GM12801 (cell line): ENCODE data around the gene NPBWR2.

Experiments used
- CTCF ChIP-seq: IDR thresholded peaks from one replicate; pipeline ENCODE4 v1.5.1; 2011; ENCODE audit warnings: control low read depth; ENCODE audit not compliant: insufficient read length; ENCODE audit errors: extremely low read depth

NPBWR2 gene

GRCh38 chr20:64067005-64067632 lies 40.2 kb downstream of the NPBWR2 start:
- no peak for TF ChIP-seq CTCF

- TF ChIP-seq CTCF, result no peak
Observed at GRCh38 chr20:64065974-64066343, 41.4 kb downstream of the NPBWR2 start.

GRCh38 chr20:64065062-64065973 lies 42.0 kb downstream of the NPBWR2 start:
- TF ChIP-seq CTCF, result no peak

GRCh38 chr20:64064145-64064698 lies 43.1 kb downstream of the NPBWR2 start:
- no peak for TF ChIP-seq CTCF

- TF ChIP-seq CTCF, result no peak
Observed at GRCh38 chr20:64063389-64064144, 43.8 kb downstream of the NPBWR2 start.

GRCh38 chr20:64062596-64063388 lies 44.6 kb downstream of the NPBWR2 start, which contains the start of gene TCEA2:
TSS of gene TCEA2 (plus strand) at chr20:64063198. CDS start at chr20:64063313, 115 bp downstream.
- TF ChIP-seq CTCF, result no peak

- TF ChIP-seq CTCF, result no peak
Observed at GRCh38 chr20:64062276-64062595, 45.1 kb downstream of the NPBWR2 start.
